SK-N-SH treated with all-trans-retinoic acid at 6 μM for 48 hours (cell line): ENCODE data around the gene C16orf54.

Experiments
- RARB ChIP-seq: fragments of 250-450 bp; sonication (Bioruptor Pico); IDR thresholded peaks from 2 replicates; pipeline ENCODE4 v1.8.0; 2021; ENCODE audit warnings: mild to moderate bottlenecking, moderate library complexity
- ZNF70 ChIP-seq: fragments of 450-650 bp; formaldehyde crosslinking; IDR thresholded peaks from 2 replicates; pipeline ENCODE4 v1.5.0; 2020; ENCODE audit warnings: mild to moderate bottlenecking, moderate library complexity

DNA sequence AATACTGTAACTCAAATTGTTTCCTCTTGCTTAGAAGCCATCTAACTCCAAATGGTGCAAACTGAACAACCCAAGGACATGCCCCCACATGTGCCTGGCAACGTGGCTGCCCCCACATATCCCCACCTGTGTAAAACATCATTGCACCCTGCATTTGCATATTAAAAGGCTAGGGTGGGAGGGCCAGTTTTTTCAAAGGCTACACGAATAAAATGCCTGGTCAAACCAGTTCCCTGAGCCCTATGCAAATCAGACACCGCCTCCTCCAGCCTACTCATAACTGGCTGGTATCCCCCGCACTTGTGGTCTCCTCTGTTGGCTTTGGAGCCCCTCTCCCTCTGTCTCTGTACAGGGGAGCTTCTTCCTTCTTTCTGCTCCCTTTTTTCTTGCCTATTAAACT lies 26.7 kb downstream of the C16orf54 start:
- TF ChIP-seq RARB (no peak), ZNF70 (CRISPR knock-in tag) (no peak)
